Lung (tissue), 12 donors: ENCODE results near the gene PATJ. TPM values are rescaled to one million over a fixed set of nuclear protein-coding genes. Genes with fewer than 3 reads are reported as not detected.

Experiments
- ATAC-seq: fragments of 200-7000 bp; cut with Tn5 transposase; one replicate; pipeline ENCODE4 v1.9.1; 2020; ENCODE audit warnings: moderate number of reproducible peaks; ENCODE audit not compliant: insufficient read depth, low FRiP score
- DNase-seq, 3 donors: peaks; one replicate each; pipeline ENCODE4 v3.0.0-alpha.2; 2013 to 2017
- H3K27ac ChIP-seq, 2 donors: one replicate each; pipeline ENCODE4 v1.5.1; 2013; ENCODE audit warnings: mild to moderate bottlenecking in 2 of 2, moderate library complexity in 2 of 2, control low read depth in 1 of 2, inconsistent platforms in 1 of 2, low read depth in 1 of 2, low read length in 1 of 2
- H3K27me3 ChIP-seq, 3 donors: one replicate each; pipeline ENCODE4 v1.5.1; 2013; ENCODE audit warnings: low read length in 2 of 3; ENCODE audit not compliant: control insufficient read depth in 3 of 3, insufficient read depth in 3 of 3
- H3K36me3 ChIP-seq, 4 donors: one replicate each; pipeline ENCODE4 v1.5.1; 2013; ENCODE audit warnings: low read length in 4 of 4, mild to moderate bottlenecking in 1 of 4, moderate library complexity in 1 of 4; ENCODE audit not compliant: control insufficient read depth in 4 of 4, insufficient read depth in 4 of 4
- H3K4me1 ChIP-seq, 5 donors: one replicate each; pipeline ENCODE4 v1.5.1; 2013; ENCODE audit warnings: low read length in 5 of 5, mild to moderate bottlenecking in 2 of 5, moderate library complexity in 1 of 5; ENCODE audit not compliant: control insufficient read depth in 5 of 5, insufficient read depth in 5 of 5
- H3K4me3 ChIP-seq: one replicate; pipeline ENCODE4 v1.5.1; 2013; ENCODE audit warnings: mild to moderate bottlenecking, control low read depth, moderate library complexity
- H3K9ac ChIP-seq, 2 donors: one replicate each; pipeline ENCODE4 v1.5.1; 2013; ENCODE audit warnings: low read length in 2 of 2, control low read depth in 1 of 2; ENCODE audit not compliant: insufficient read depth in 1 of 2
- H3K9me3 ChIP-seq, 4 donors: one replicate each; pipeline ENCODE4 v1.5.1; 2013; ENCODE audit warnings: low read length in 3 of 4, mild to moderate bottlenecking in 1 of 4, moderate library complexity in 1 of 4; ENCODE audit not compliant: control insufficient read depth in 4 of 4, insufficient read depth in 3 of 4
- CTCF ChIP-seq: IDR thresholded peaks from 2 replicates; pipeline ENCODE4 v1.5.1; 2012; ENCODE audit warnings: mild to moderate bottlenecking; ENCODE audit errors: control extremely low read depth, extremely low read depth
- WGBS, 2 donors: extraction: QIAGEN DNeasy Blood & Tissue Kit; methylation state at CpG; one replicate each; pipeline ENCODE4 v1.1.7; 2013; 5-methylcytosine and 5-hydroxymethylcytosine counted together
- polyA plus RNA-seq, 2 donors: library from polyadenylated mRNA; stranded (reverse); fragments of 200-250 nt; gene quantifications; one replicate each; pipeline ENCODE4 v1.2.1, GENCODE V29; 2013
- total RNA-seq, 2 donors: library from RNA; depleted of rRNA in 1 of 2; stranded (reverse); fragments of >200 nt in 1 of 2; gene quantifications; one replicate each; pipeline ENCODE4 v1.2.1, GENCODE V29; 2014 to 2021
- donor health status: control.
- donor health status: control.
- donor health status: Bipolar disorder and iron deficiency.
- donor health status: healthy.
- donor health status: DM: yes; HTN: yes; CAD: no.

Gene PATJ
- total and polyA plus RNA-seq, 4 donors = 5.3 to 115 (median 26.8) TPM

- Histone ChIP-seq H3K4me3 (no peak overlapping the region), H3K27ac (no peak overlapping the region), H3K27me3 (no peaks in the 10 kb centered on the region), H3K9ac (no peak overlapping the region), H3K36me3 (peaks cover 0 to 3% (median 0%) of the 10 kb centered on the region in 4 donors), H3K4me1 (no peaks in the 10 kb centered on the region), H3K9me3 (no peaks in the 10 kb centered on the region)
- no peak for DNase-seq
- WGBS, 2 donors = 69 to 83% methylated on average over 2 of the region's 2 CpGs
- no peak for ATAC-seq
- TF ChIP-seq CTCF = no peak
Measured at GRCh38 chr1:61776091-61776490, 33.8 kb downstream of the PATJ start.

- DNase-seq = no peak
- Histone ChIP-seq H3K36me3 (peaks cover 0 to 3% (median 0%) of the 10 kb centered on the region in 4 donors), H3K4me3 (no peak overlapping the region), H3K4me1 (peaks cover 0 to 3% (median 0%) of the 10 kb centered on the region in 5 donors), H3K27me3 (no peaks in the 10 kb centered on the region), H3K27ac (no peak overlapping the region), H3K9ac (no peak overlapping the region), H3K9me3 (no peaks in the 10 kb centered on the region)
- TF ChIP-seq CTCF = no peak
- ATAC-seq = no peak
- WGBS, 2 donors = 97% methylated on average over 2 of the region's 2 CpGs
Measured at GRCh38 chr1:61779231-61779630, 37.0 kb downstream of the PATJ start.

GRCh38 chr1:61781151-61781550 is 38.9 kb downstream of the PATJ start:
- Histone ChIP-seq H3K9ac (no peak overlapping the region), H3K27ac (no peak overlapping the region), H3K4me3 (no peak overlapping the region), H3K27me3 (no peaks in the 10 kb centered on the region), H3K36me3 (peaks cover 0 to 3% (median 0%) of the 10 kb centered on the region in 4 donors), H3K4me1 (peaks cover 0 to 3% (median 0%) of the 10 kb centered on the region in 5 donors), H3K9me3 (no peaks in the 10 kb centered on the region)
- DNase-seq (no peak), ATAC-seq (no peak)
- no peak for TF ChIP-seq CTCF

GRCh38 chr1:61782771-61783170 is 40.5 kb downstream of the PATJ start:
- DNase-seq = no peak
- peak; percentile 27 for ATAC-seq
- 75 to 85% methylated on average over 4 of the region's 4 CpGs for WGBS, 2 donors

More at GRCh38 chr1:61782771-61783170, 40.5 kb downstream of the PATJ start:
- no peak for TF ChIP-seq CTCF
- H3K36me3 ChIP-seq = peaks cover 0 to 4% (median 1%) of the 10 kb centered on the region in 4 donors
- H3K4me1 ChIP-seq = peaks cover 0 to 3% (median 0%) of the 10 kb centered on the region in 5 donors
- no peak overlapping the region for H3K4me3 ChIP-seq
- no peaks in the 10 kb centered on the region for H3K27me3 ChIP-seq
- H3K27ac ChIP-seq = no peak overlapping the region
- H3K9me3 ChIP-seq = no peaks in the 10 kb centered on the region
- no peak overlapping the region for H3K9ac ChIP-seq
